ENCODE results near the gene MDM1.

MDM1 gene

DNA sequence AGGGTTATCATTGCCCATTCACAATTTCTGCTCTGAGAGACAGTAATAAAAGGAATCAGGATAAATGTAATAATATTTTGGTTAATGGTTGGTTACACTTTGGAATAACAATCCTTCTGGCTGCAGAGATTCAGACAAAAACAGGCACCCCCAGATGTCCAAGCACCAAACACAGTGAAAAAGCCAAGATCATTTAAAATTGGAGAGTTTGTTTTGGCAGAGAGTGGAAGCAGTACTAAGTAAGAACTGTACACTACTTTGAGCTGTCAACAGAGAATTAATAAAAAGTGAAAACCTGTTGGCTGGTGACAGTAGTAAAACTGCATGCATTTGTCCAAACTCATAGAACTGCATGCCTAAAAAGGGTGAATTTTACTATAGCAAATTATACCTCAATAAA, 63.2 kb downstream of the MDM1 start:
- in situ Hi-C loops (cut with MboI; ENCODE audit: low pct_unique_long_range_greater_than_20kb, low sequenced_read_pairs, unreplicated experiment) = no loop called here
- DNase-seq (ENCODE audit: low spot score) = no peak
- TF ChIP-seq CTCF (IDR thresholded peaks at IDR 0.05; ENCODE audit: extremely low read depth, insufficient read depth, missing control alignments) = no peak

- no peak for TF ChIP-seq CTCF (IDR thresholded peaks at IDR 0.05; ENCODE audit: extremely low read depth, insufficient read depth, missing control alignments)
- no peak for DNase-seq (ENCODE audit: low spot score)
- in situ Hi-C loops (cut with MboI; ENCODE audit: low pct_unique_long_range_greater_than_20kb, low sequenced_read_pairs, unreplicated experiment) = no loop called here
These were observed 64.2 kb downstream of the MDM1 start for GRCh38 chr12:68267892-68268396.

DNA sequence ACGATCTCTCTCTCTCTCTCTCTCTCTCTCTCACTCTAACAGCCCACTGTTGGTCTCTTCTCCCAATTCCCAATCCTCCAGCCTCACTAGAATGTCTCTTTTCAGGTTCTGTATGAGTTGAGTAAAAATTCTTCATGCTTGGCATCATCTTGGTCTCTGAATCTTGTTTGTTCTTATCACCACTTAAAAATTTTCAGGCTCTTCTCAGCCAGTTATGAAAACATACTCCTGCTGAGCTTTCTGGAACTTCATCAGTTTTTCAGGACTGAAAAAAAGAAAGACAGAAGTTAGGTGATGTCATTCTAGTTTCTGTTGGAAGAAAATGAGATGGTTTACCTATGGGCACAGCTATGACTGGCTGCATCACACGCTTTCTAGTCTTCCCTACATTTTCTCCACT, 67.3 kb downstream of the MDM1 start:
- in situ Hi-C loops (cut with MboI; ENCODE audit: low pct_unique_long_range_greater_than_20kb, low sequenced_read_pairs, unreplicated experiment) = no loop called here
- no peak for TF ChIP-seq CTCF (IDR thresholded peaks at IDR 0.05; ENCODE audit: extremely low read depth, insufficient read depth, missing control alignments)
- no peak for DNase-seq (ENCODE audit: low spot score)

- no peak for DNase-seq (ENCODE audit: low spot score)
- in situ Hi-C loops (cut with MboI; ENCODE audit: low pct_unique_long_range_greater_than_20kb, low sequenced_read_pairs, unreplicated experiment) = no loop called here
- TF ChIP-seq CTCF (IDR thresholded peaks at IDR 0.05; ENCODE audit: extremely low read depth, insufficient read depth, missing control alignments) = no peak
These were observed 67.9 kb downstream of the MDM1 start for GRCh38 chr12:68264158-68264855.

GRCh38 chr12:68263366-68263765, 68.8 kb downstream of the MDM1 start:
- in situ Hi-C loops (cut with MboI; ENCODE audit: low pct_unique_long_range_greater_than_20kb, low sequenced_read_pairs, unreplicated experiment) = no loop called here
- no peak for DNase-seq (ENCODE audit: low spot score)

DNA sequence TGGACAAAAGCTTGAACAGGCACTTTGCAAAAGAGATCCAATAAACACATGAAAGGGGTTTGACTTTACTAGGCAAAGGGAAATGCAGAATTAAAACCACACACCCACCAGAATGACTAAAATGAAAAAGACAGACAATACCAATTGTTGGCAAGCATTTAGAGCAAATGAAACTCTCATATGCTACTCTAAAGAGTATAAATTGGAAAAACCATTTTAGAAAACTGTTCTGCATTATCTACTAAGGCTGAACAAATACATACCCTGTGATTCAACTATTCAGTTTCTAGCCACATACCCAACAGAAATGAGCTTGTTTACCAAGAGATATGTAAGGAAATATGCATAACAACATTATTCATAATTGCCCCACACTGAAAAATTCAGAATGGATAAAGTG, 70.3 kb downstream of the MDM1 start:
- in situ Hi-C loops (cut with MboI; ENCODE audit: low pct_unique_long_range_greater_than_20kb, low sequenced_read_pairs, unreplicated experiment) = no loop called here
- TF ChIP-seq CTCF (IDR thresholded peaks at IDR 0.05; ENCODE audit: extremely low read depth, insufficient read depth, missing control alignments) = no peak
- DNase-seq (ENCODE audit: low spot score) = no peak

More at GRCh38 chr12:68263366-68263765, 68.8 kb downstream of the MDM1 start:
- TF ChIP-seq CTCF (IDR thresholded peaks at IDR 0.05; ENCODE audit: extremely low read depth, insufficient read depth, missing control alignments) = no peak
